GM21360 (cell line): ENCODE data around the gene OPCML.

Experiments
- ATAC-seq: cut with Tn5 transposase; IDR thresholded peaks from one replicate; pipeline ENCODE4 v1.9.1; 2021; ENCODE audit warnings: mild to moderate bottlenecking, moderate library complexity; ENCODE audit not compliant: unreplicated experiment

Gene OPCML

GRCh38 chr11:132605825-132606570, 926.3 kb downstream of the OPCML start:
- no peak for ATAC-seq

- ATAC-seq, result no peak
Observed at GRCh38 chr11:132604431-132604830, 927.9 kb downstream of the OPCML start.

GRCh38 chr11:132601875-132602274, 930.4 kb downstream of the OPCML start:
- ATAC-seq, result no peak

GRCh38 chr11:132595711-132596134, 936.6 kb downstream of the OPCML start:
- ATAC-seq, result no peak

GRCh38 chr11:132595246-132595645, 937.1 kb downstream of the OPCML start:
- no peak for ATAC-seq

- ATAC-seq, result no peak
Observed at GRCh38 chr11:132590986-132591385, 941.3 kb downstream of the OPCML start.

- no peak for ATAC-seq
Observed at GRCh38 chr11:132590554-132590953, 941.7 kb downstream of the OPCML start.

GRCh38 chr11:132589791-132590190, 942.5 kb downstream of the OPCML start:
- ATAC-seq, result no peak

GRCh38 chr11:132588366-132588765, 943.9 kb downstream of the OPCML start:
- ATAC-seq, result no peak

- no peak for ATAC-seq
Observed at GRCh38 chr11:132587716-132588115, 944.6 kb downstream of the OPCML start.

GRCh38 chr11:132586801-132587200, 945.5 kb downstream of the OPCML start:
- no peak for ATAC-seq

- ATAC-seq, result no peak
Observed at GRCh38 chr11:132579634-132580327, 952.5 kb downstream of the OPCML start.

- no peak for ATAC-seq
Observed at GRCh38 chr11:132579136-132579535, 953.2 kb downstream of the OPCML start.

- no peak for ATAC-seq
Observed at GRCh38 chr11:132578580-132578979, 953.7 kb downstream of the OPCML start.

- no peak for ATAC-seq
Observed at GRCh38 chr11:132576706-132577105, 955.6 kb downstream of the OPCML start.

- no peak for ATAC-seq
Observed at GRCh38 chr11:132564091-132564885, 968.0 kb downstream of the OPCML start.

GRCh38 chr11:132563050-132563449, 969.3 kb downstream of the OPCML start:
- ATAC-seq, result no peak

GRCh38 chr11:132561937-132562336, 970.4 kb downstream of the OPCML start:
- ATAC-seq, result no peak

- ATAC-seq, result no peak
Observed at GRCh38 chr11:132559331-132560036, 972.8 kb downstream of the OPCML start.

- no peak for ATAC-seq
Observed at GRCh38 chr11:132556316-132556715, 976.0 kb downstream of the OPCML start.

GRCh38 chr11:132555617-132556016, 976.7 kb downstream of the OPCML start:
- ATAC-seq, result no peak
